SK-MEL-5 (cell line): ENCODE measurements around the gene BMF. TPM values are rescaled to one million over a fixed set of nuclear protein-coding genes. Genes with fewer than 3 reads are reported as not detected.
A peak's percentile ranks its signal among the peaks of the same experiment; 100 is the strongest.

ENCODE experiments used
- DNase-seq: peaks from one replicate; pipeline ENCODE4 v3.0.0-alpha.2; 2016; ENCODE audit warnings: low read depth, low spot score
- in situ Hi-C: cut with HindIII; loops from 2 replicates; pipeline ENCODE4 v1.10.0; 2016; ENCODE audit warnings: low sequenced_read_pairs, high pct_unique_total_duplicates, low pct_unique_long_range_greater_than_20kb
- total RNA-seq: library from RNA; depleted of rRNA; stranded (reverse); fragments of >200 nt; shearing (Covaris generic); gene quantifications from 2 replicates; pipeline ENCODE4 v1.2.3, GENCODE V29; 2014

The BMF gene
- total RNA-seq, 1 experiment from 2014 or later = 7.8 TPM

- DNase-seq = no peak
- in situ Hi-C loops = no loop called here
These were observed 12.4 kb downstream of the BMF start for GRCh38 chr15:40096094-40096891.

GRCh38 chr15:40095371-40096093, 13.1 kb downstream of the BMF start:
- in situ Hi-C loops = no loop called here
- no peak for DNase-seq

GRCh38 chr15:40094156-40094555, 14.5 kb downstream of the BMF start:
- in situ Hi-C loops = no loop called here
- DNase-seq = no peak

- DNase-seq = no peak
- in situ Hi-C loops = no loop called here
These were observed 15.5 kb downstream of the BMF start for GRCh38 chr15:40092979-40093869.

GRCh38 chr15:40092256-40092978, 16.3 kb downstream of the BMF start:
- in situ Hi-C loops = no loop called here
- DNase-seq = no peak

GRCh38 chr15:40091861-40092255, 16.8 kb downstream of the BMF start:
- in situ Hi-C loops = no loop called here
- no peak for DNase-seq

- no peak for DNase-seq
- in situ Hi-C loops = no loop called here
These were observed 17.8 kb downstream of the BMF start for GRCh38 chr15:40090774-40091455.

- DNase-seq = no peak
- in situ Hi-C loops = no loop called here
These were observed 19.5 kb downstream of the BMF start for GRCh38 chr15:40088929-40089755.

DNA sequence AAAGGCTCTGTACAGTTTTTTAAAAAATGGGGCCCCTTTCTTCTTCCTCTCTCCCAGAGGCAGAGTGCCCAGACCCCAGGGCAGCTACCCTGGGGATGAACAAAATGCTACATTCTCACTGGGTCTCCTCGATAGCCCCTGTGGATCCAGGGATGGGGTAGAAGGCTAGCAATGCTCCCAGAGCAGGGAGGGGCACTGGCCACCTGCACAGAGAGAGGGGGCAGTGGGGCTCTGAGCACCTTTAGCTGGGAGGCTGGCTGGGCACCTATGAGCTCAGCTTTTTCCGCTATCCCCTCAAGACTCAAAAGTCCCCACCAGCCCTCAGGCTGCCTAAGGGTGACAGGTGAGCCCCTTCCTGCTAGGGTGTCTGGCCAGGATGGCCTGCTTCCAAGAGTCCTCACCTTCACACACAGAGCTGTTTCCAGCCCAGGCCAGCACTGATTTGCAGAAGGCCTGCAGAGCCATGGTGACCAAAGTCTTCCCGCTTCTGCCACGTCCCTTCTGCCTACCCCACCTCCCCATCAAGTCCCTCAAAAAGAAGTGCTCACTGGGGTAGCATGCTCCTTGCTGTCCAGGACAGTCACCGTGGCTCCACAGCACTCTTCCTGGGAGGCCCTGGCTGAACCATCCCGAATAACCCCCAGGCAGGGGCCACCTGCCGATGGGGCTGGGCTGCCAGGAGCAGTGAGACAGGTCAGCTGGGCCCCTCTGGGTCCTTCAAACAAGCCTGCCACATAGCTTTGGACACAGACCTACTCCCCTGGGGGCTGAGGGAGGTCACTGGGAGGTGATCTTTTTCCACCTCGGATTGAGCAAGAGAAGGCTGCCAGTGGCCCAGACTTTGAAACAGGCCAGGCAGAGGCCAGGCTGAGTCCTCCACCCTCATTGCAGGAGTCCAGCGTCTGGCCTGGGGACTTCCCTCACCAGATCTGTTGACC, 20.4 kb downstream of the BMF start:
- no peak for DNase-seq
- in situ Hi-C loops = no loop called here

- DNase-seq = no peak
- in situ Hi-C loops = no loop called here
These were observed 21.4 kb downstream of the BMF start for GRCh38 chr15:40087068-40087810.

DNA sequence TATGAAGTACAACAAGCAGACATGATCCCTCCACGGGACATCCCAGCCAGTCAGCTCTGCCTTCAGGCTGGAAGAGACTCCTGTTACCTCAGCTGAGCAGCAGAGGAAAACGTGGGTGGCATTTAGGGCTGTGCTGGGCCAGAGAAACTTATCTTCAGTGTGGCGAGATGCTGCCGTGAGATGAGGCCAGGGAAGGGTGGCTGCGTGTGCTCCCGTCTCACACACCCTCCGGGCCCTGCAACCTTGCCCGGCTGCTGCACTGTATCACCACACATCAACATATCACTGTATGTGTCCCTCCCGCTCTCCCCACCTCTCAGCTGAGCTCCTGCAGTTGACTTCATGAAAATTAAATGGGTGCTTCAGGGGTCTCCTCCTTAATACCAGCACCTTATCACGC, 23.4 kb downstream of the BMF start:
- in situ Hi-C loops = no loop called here
- no peak for DNase-seq

DNA sequence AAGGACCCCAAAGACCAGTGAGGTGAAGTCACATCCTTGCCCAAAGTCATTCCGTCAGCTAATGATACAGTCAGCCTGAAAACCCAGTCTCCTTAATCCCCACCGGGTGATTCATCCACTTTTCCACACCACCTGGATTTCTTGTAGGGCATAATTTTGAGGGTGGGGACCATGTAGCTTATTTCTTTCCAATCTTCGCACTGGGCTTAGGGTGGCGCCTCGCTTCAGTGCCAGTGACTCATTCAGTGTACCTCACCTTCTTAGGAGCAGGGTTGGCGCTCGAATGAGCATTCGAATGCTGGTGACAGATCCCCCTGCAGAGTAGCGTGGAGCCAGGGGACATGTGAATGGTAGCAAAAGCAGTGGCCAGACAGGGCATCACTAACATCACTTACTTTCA, 24.0 kb downstream of the BMF start:
- DNase-seq = no peak
- in situ Hi-C loops = no loop called here

DNA sequence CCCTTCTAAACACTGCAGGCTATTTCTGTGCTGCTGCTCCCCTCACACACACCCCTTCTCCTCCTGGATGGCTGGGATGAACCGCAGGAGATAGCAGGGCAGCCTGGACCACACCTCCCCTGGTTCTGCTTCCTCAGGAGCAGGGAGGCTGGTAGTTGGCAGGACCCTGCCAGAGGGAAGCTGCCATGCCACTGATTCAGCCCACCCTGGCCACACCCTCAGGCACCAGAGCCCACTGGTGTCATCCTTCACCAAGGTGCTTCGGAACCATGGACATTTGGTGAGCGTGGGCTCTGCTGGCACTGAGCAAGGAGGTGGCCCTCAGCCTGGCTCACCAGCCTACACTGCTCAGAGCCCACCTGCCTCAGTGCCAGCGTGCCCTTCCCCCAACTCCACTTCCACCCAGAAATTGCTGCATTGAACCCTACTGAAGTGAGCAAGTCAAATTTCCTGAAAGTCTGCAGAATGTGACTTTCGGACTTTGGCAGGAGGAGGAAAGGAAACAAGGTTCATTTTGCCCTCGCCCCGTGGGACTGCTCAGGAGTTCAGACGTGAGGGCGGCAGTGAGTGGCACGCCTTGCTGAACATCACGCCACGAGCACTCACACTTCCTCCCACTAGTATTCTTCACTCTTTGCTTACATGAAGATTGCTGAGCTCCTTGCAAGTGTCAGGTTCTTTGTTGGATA, 26.3 kb downstream of the BMF start:
- in situ Hi-C loops = no loop called here
- DNase-seq = no peak

GRCh38 chr15:40081691-40082194, 26.9 kb downstream of the BMF start:
- in situ Hi-C loops = no loop called here

More at GRCh38 chr15:40081691-40082194, 26.9 kb downstream of the BMF start:
- DNase-seq = peak; percentile 99
